ENCODE results near the gene ALDH1A1. TPM values are rescaled to one million over a fixed set of nuclear protein-coding genes. Genes with fewer than 3 reads are reported as not detected.

ALDH1A1 gene
- total RNA-seq, 1 experiment from 2014 or later = not detected

GRCh38 chr9:72882117-72882775, 70.6 kb downstream of the ALDH1A1 start:
- ATAC-seq = no peak

GRCh38 chr9:72880821-72881220, 72.0 kb downstream of the ALDH1A1 start:
- H3K79me2 ChIP-seq (ENCODE audit: low read length) = no peaks in the 10 kb centered on the region
- H3K9ac ChIP-seq (ENCODE audit: low read length) = no peak overlapping the region
- H4K20me1 ChIP-seq (ENCODE audit: low read length) = no peaks in the 10 kb centered on the region
- intact Hi-C loops (cut with micrococcal nuclease) = no loop called here
- TF ChIP-seq CTCF (conservative IDR thresholded peaks at IDR 0.05; ENCODE audit: low read depth, low read length) (no peak), EZH2 (IDR thresholded peaks at IDR 0.05; ENCODE audit: low read length, unreplicated experiment) (no peak), EZH2phosphoT487 (IDR thresholded peaks at IDR 0.05; ENCODE audit: borderline replicate concordance, low read length) (no peak)
- no peaks in the 10 kb centered on the region for H3F3A ChIP-seq (ENCODE audit: low read length, unreplicated experiment)
- no peak for ATAC-seq
- H3K9me3 ChIP-seq (ENCODE audit: low read length) = no peaks in the 10 kb centered on the region
- H2AFZ ChIP-seq (ENCODE audit: low read length) = no peak overlapping the region
- no peak for DNase-seq
- BruUV-seq (replicated peaks) = no TSS peak
- no peak overlapping the region for H3K4me2 ChIP-seq (ENCODE audit: low read length)
- no peaks in the 10 kb centered on the region for H3K27me3 ChIP-seq (ENCODE audit: low read length)
- CTCF ChIA-PET = no interaction called here
- no peak overlapping the region for H3K4me3 ChIP-seq (ENCODE audit: low read length)
- H3K27ac ChIP-seq (ENCODE audit: low read length) = no peak overlapping the region
- no peaks in the 10 kb centered on the region for H3K9me2 ChIP-seq (replicated peaks; ENCODE audit: low read length)
- no peaks in the 10 kb centered on the region for H3K4me1 ChIP-seq (ENCODE audit: insufficient read depth, low read length)
- H3K36me3 ChIP-seq (ENCODE audit: low read depth, low read length) = no peaks in the 10 kb centered on the region
- POLR2A ChIA-PET (ENCODE audit: unreplicated experiment) = no interaction called here

More at GRCh38 chr9:72882117-72882775, 70.6 kb downstream of the ALDH1A1 start:
- Histone ChIP-seq H3K4me1 (ENCODE audit: insufficient read depth, low read length) (no peaks in the 10 kb centered on the region), H3K9me3 (ENCODE audit: low read length) (no peaks in the 10 kb centered on the region), H3F3A (ENCODE audit: low read length, unreplicated experiment) (no peaks in the 10 kb centered on the region), H3K4me3 (ENCODE audit: low read length) (no peak overlapping the region), H3K9ac (ENCODE audit: low read length) (no peak overlapping the region), H3K79me2 (ENCODE audit: low read length) (no peaks in the 10 kb centered on the region), H3K27ac (ENCODE audit: low read length) (no peak overlapping the region), H2AFZ (ENCODE audit: low read length) (no peak overlapping the region), H3K36me3 (ENCODE audit: low read depth, low read length) (no peaks in the 10 kb centered on the region), H3K4me2 (ENCODE audit: low read length) (no peak overlapping the region), H3K9me2 (replicated peaks; ENCODE audit: low read length) (no peaks in the 10 kb centered on the region), H3K27me3 (ENCODE audit: low read length) (no peaks in the 10 kb centered on the region), H4K20me1 (ENCODE audit: low read length) (no peaks in the 10 kb centered on the region)
- BruUV-seq (replicated peaks) = no TSS peak
- TF ChIP-seq EZH2phosphoT487 (IDR thresholded peaks at IDR 0.05; ENCODE audit: borderline replicate concordance, low read length) (no peak), CTCF (conservative IDR thresholded peaks at IDR 0.05; ENCODE audit: low read depth, low read length) (no peak), EZH2 (IDR thresholded peaks at IDR 0.05; ENCODE audit: low read length, unreplicated experiment) (no peak)
- DNase-seq = no peak
- intact Hi-C loops (cut with micrococcal nuclease) = no loop called here
- ChIA-PET CTCF (no interaction called here), POLR2A (ENCODE audit: unreplicated experiment) (no interaction called here)

GRCh38 chr9:72875221-72875620, 77.6 kb downstream of the ALDH1A1 start:
- no peaks in the 10 kb centered on the region for H4K20me1 ChIP-seq (ENCODE audit: low read length)
- no peaks in the 10 kb centered on the region for H3K36me3 ChIP-seq (ENCODE audit: low read depth, low read length)
- no peaks in the 10 kb centered on the region for H3K9me2 ChIP-seq (replicated peaks; ENCODE audit: low read length)
- no peak overlapping the region for H3K4me3 ChIP-seq (ENCODE audit: low read length)
- H2AFZ ChIP-seq (ENCODE audit: low read length) = no peak overlapping the region
- H3K9me3 ChIP-seq (ENCODE audit: low read length) = no peaks in the 10 kb centered on the region
- CTCF ChIA-PET = no interaction called here
- DNase-seq (no peak), ATAC-seq (no peak)
- no peaks in the 10 kb centered on the region for H3F3A ChIP-seq (ENCODE audit: low read length, unreplicated experiment)
- no TSS peak for BruUV-seq (replicated peaks)
- no peak overlapping the region for H3K27ac ChIP-seq (ENCODE audit: low read length)
- H3K4me1 ChIP-seq (ENCODE audit: insufficient read depth, low read length) = no peaks in the 10 kb centered on the region
- H3K9ac ChIP-seq (ENCODE audit: low read length) = no peak overlapping the region
- TF ChIP-seq EZH2 (IDR thresholded peaks at IDR 0.05; ENCODE audit: low read length, unreplicated experiment) (no peak), CTCF (conservative IDR thresholded peaks at IDR 0.05; ENCODE audit: low read depth, low read length) (no peak), EZH2phosphoT487 (IDR thresholded peaks at IDR 0.05; ENCODE audit: borderline replicate concordance, low read length) (no peak)
- H3K4me2 ChIP-seq (ENCODE audit: low read length) = no peak overlapping the region
- no peaks in the 10 kb centered on the region for H3K27me3 ChIP-seq (ENCODE audit: low read length)
- POLR2A ChIA-PET (ENCODE audit: unreplicated experiment) = no interaction called here
- H3K79me2 ChIP-seq (ENCODE audit: low read length) = no peaks in the 10 kb centered on the region
- intact Hi-C loops (cut with micrococcal nuclease) = loop anchor here (10.0 kb wide), 1 partner anchor 180 kb away; no protein-coding TSS in a partner anchor

Data from PC-3 (cell line).